Left lung (tissue), 10 donors: ENCODE results near the gene ACTRT2. TPM values are rescaled to one million over a fixed set of nuclear protein-coding genes. Genes with fewer than 3 reads are reported as not detected.

Source experiments
- ATAC-seq: fragments of 200-7000 bp; cut with Tn5 transposase; one replicate; pipeline ENCODE4 v1.9.1; 2020; ENCODE audit warnings: moderate library complexity
- DNase-seq, 4 donors: peaks; one replicate each; pipeline ENCODE4 v3.0.0-alpha.2; 2013 to 2020
- H3K27ac ChIP-seq, 2 donors: fragments of 200-600 bp; sonication (generic) in 1 of 2; one replicate each; pipeline versions ENCODE4 v1.5.0 to v1.8.0; 2020 to 2021
- H3K27me3 ChIP-seq, 2 donors: fragments of 200-600 bp; sonication (generic) in 1 of 2; one replicate each; pipeline versions ENCODE4 v1.5.0 to v1.8.0; 2020 to 2021
- H3K36me3 ChIP-seq, 2 donors: fragments of 200-600 bp; sonication (generic) in 1 of 2; one replicate each; pipeline versions ENCODE4 v1.5.0 to v1.8.0; 2020 to 2021
- H3K4me1 ChIP-seq, 2 donors: fragments of 200-600 bp; one replicate each; pipeline ENCODE4 v1.8.0; 2021
- H3K4me3 ChIP-seq, 2 donors: fragments of 200-600 bp; sonication (generic) in 1 of 2; one replicate each; pipeline versions ENCODE4 v1.5.0 to v1.8.0; 2020 to 2021; ENCODE audit warnings: mild to moderate bottlenecking in 1 of 2
- H3K9me3 ChIP-seq, 2 donors: fragments of 200-600 bp; sonication (generic) in 1 of 2; one replicate each; pipeline versions ENCODE4 v1.5.0 to v1.8.0; 2020 to 2021
- intact Hi-C, 2 donors: fragments of 100-400 bp; cut with DNase I; formaldehyde crosslinking; loops; one replicate each; pipeline versions ENCODE4 v1.11.2 to v1.14.2; 2022
- polyA plus RNA-seq, 6 donors: library from polyadenylated mRNA; unstranded; fragments of 120-200 nt; gene quantifications; one replicate each; pipeline ENCODE4 v1.2.1, GENCODE V29; 2013; ENCODE audit not compliant: insufficient read length in 6 of 6
- total RNA-seq, 2 donors: library from RNA; stranded (reverse); fragmentation: NEBNext Ultra II Directional; extraction: Animal tissue kit (Norgen Biotek cat#: 25700); gene quantifications; one replicate each; pipeline ENCODE4 v1.2.1, GENCODE V29; 2021
- TF ChIP-seq, protein P1 (sequence below), 2 donors: fragments of 200-600 bp; sonication (generic) in 1 of 2; IDR thresholded peaks; one replicate each; pipeline versions ENCODE4 v1.5.0 to v1.8.0; 2021; ENCODE audit warnings: antibody characterized with exemption in 2 of 2
- donor health status: DM: no; HTN: yes; CAD: no.
- donor health status: DM: no; HTN: no; CAD: no.

Gene ACTRT2
- total and polyA plus RNA-seq, 8 donors: not detected

GRCh38 chr1:3062616-3063378, 41.5 kb downstream of the ACTRT2 start:
- no peak overlapping the region for H3K27ac ChIP-seq
- intact Hi-C loops: no loop called here
- no peaks in the 10 kb centered on the region for H3K36me3 ChIP-seq
- H3K4me3 ChIP-seq: no peak overlapping the region
- no peaks in the 10 kb centered on the region for H3K9me3 ChIP-seq
- H3K4me1 ChIP-seq: peaks cover 4 to 5% of the 10 kb centered on the region in 2 donors
- no peak for ATAC-seq
- TF ChIP-seq, protein P1, sequence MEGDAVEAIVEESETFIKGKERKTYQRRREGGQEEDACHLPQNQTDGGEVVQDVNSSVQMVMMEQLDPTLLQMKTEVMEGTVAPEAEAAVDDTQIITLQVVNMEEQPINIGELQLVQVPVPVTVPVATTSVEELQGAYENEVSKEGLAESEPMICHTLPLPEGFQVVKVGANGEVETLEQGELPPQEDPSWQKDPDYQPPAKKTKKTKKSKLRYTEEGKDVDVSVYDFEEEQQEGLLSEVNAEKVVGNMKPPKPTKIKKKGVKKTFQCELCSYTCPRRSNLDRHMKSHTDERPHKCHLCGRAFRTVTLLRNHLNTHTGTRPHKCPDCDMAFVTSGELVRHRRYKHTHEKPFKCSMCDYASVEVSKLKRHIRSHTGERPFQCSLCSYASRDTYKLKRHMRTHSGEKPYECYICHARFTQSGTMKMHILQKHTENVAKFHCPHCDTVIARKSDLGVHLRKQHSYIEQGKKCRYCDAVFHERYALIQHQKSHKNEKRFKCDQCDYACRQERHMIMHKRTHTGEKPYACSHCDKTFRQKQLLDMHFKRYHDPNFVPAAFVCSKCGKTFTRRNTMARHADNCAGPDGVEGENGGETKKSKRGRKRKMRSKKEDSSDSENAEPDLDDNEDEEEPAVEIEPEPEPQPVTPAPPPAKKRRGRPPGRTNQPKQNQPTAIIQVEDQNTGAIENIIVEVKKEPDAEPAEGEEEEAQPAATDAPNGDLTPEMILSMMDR (IDR thresholded peaks at IDR 0.05): no peak
- peak in 1 of 4 donors; percentile 17 for DNase-seq
- peaks cover 37 to 84% of the 10 kb centered on the region in 2 donors for H3K27me3 ChIP-seq

- TF ChIP-seq, protein P1 (IDR thresholded peaks at IDR 0.05): no peak
- Histone ChIP-seq H3K27ac (no peak overlapping the region), H3K27me3 (peaks cover 44 to 92% of the 10 kb centered on the region in 2 donors), H3K4me3 (no peak overlapping the region), H3K4me1 (peaks cover 4 to 13% of the 10 kb centered on the region in 2 donors), H3K36me3 (no peaks in the 10 kb centered on the region), H3K9me3 (no peaks in the 10 kb centered on the region)
- DNase-seq: peak in 2 of 4 donors; percentile 32 to 78
- ATAC-seq: no peak
- intact Hi-C loops: no loop called here
Measured at GRCh38 chr1:3063379-3064295, 42.4 kb downstream of the ACTRT2 start.

DNA sequence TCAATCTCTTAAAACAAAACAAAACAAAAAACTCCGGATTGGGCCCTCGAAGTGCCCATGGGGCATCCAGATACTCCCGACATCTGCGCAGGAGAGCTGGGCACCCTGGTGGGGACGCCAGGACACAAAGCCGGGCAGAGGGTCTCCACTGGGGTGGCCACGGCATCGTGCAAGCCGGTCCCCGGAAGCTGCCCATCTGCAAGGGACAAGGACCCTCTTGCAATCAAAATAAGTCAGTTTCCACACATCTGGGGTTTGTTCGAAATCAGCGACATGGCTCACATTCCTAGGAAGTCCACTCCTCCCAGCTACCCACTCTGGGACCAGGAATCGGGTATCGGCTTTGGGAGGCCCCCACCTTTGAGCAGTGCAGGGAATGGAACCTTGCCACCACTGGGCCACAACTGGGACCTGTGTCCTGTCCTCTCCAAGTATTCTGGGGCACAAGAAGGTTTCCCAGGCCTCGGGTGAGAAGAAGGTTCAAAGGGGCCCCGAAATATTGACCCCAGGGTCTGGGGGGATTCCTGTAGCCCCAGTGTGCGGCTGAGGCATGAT, 43.1 kb downstream of the ACTRT2 start:
- Histone ChIP-seq H3K4me1 (peaks cover 4 to 17% of the 10 kb centered on the region in 2 donors), H3K27me3 (peaks cover 48 to 98% of the 10 kb centered on the region in 2 donors), H3K9me3 (no peaks in the 10 kb centered on the region), H3K27ac (no peak overlapping the region), H3K4me3 (no peak overlapping the region), H3K36me3 (no peaks in the 10 kb centered on the region)
- no peak for ATAC-seq
- DNase-seq: no peak
- TF ChIP-seq, protein P1 (IDR thresholded peaks at IDR 0.05): no peak
- intact Hi-C loops: no loop called here

GRCh38 chr1:3064901-3065300, 43.6 kb downstream of the ACTRT2 start:
- DNase-seq (peak in 1 of 4 donors; percentile 48), ATAC-seq (no peak)
- Histone ChIP-seq H3K27ac (no peak overlapping the region), H3K36me3 (no peaks in the 10 kb centered on the region), H3K27me3 (peaks cover 52 to 98% of the 10 kb centered on the region in 2 donors), H3K9me3 (no peaks in the 10 kb centered on the region), H3K4me1 (peaks cover 4 to 22% of the 10 kb centered on the region in 2 donors), H3K4me3 (no peak overlapping the region)
- intact Hi-C loops: no loop called here
- TF ChIP-seq, protein P1 (IDR thresholded peaks at IDR 0.05): no peak
